DND-41 (cell line): Measurements from ENCODE around the gene IFNA10.
A peak's percentile ranks its signal among the peaks of the same experiment; 100 is the strongest.
"Not testable (repeated sequence)": the region's sequence is repeated elsewhere in the genome, so short reads cannot be mapped to it uniquely, and the experiment has no call there.

Experiments used
- ATAC-seq: fragments of 200-7000 bp; cut with Tn5 transposase; 3 replicates; pipeline ENCODE4 v1.9.1; 2021; ENCODE audit warnings: low read depth; ENCODE audit not compliant: insufficient read depth
- DNase-seq: peaks from one replicate; pipeline ENCODE4 v3.0.0-alpha.2; 2020
- H2AFZ ChIP-seq: 2 replicates; pipeline ENCODE4 v1.6.0; 2012; ENCODE audit warnings: low read depth, low read length
- H3K27ac ChIP-seq: 2 replicates; pipeline ENCODE4 v1.5.1; 2012; ENCODE audit warnings: low read length, inconsistent platforms
- H3K27me3 ChIP-seq: fragments of 200-600 bp; sonication (generic); 2 replicates; pipeline ENCODE4 v1.6.0; 2012; ENCODE audit warnings: low read length, mild to moderate bottlenecking, inconsistent platforms; ENCODE audit not compliant: insufficient read depth, poor library complexity
- H3K36me3 ChIP-seq: 2 replicates; pipeline ENCODE4 v1.5.1; 2012; ENCODE audit warnings: low read length, inconsistent platforms; ENCODE audit not compliant: insufficient read depth
- H3K4me1 ChIP-seq: 2 replicates; pipeline ENCODE4 v1.5.1; 2012; ENCODE audit warnings: mild to moderate bottlenecking, low read length; ENCODE audit not compliant: insufficient read depth
- H3K4me2 ChIP-seq: 2 replicates; pipeline ENCODE4 v1.6.0; 2012; ENCODE audit warnings: mild to moderate bottlenecking, moderate library complexity, low read length, inconsistent platforms; ENCODE audit not compliant: insufficient read depth
- H3K4me3 ChIP-seq, 2 experiments: fragments of 200-600 bp in 1 of 2; shearing (Covaris generic) in 1 of 2; 2 replicates each; pipeline ENCODE4 v1.5.1; 2012 to 2016; ENCODE audit warnings: inconsistent platforms in 2 of 2, low read length in 2 of 2, mild to moderate bottlenecking in 2 of 2, low read depth in 1 of 2, moderate library complexity in 1 of 2
- H3K79me2 ChIP-seq: 2 replicates; pipeline ENCODE4 v1.6.0; 2012; ENCODE audit warnings: low read length, inconsistent platforms; ENCODE audit not compliant: insufficient read depth
- H3K9ac ChIP-seq: 2 replicates; pipeline ENCODE4 v1.6.0; 2012; ENCODE audit warnings: low read depth, mild to moderate bottlenecking, inconsistent platforms, low read length, moderate library complexity
- H3K9me3 ChIP-seq: 2 replicates; pipeline ENCODE4 v1.5.1; 2012; ENCODE audit warnings: low read length, moderate library complexity, mild to moderate bottlenecking, inconsistent platforms; ENCODE audit not compliant: insufficient read depth, severe bottlenecking
- H4K20me1 ChIP-seq: 2 replicates; pipeline ENCODE4 v1.6.0; 2012; ENCODE audit warnings: low read length; ENCODE audit not compliant: insufficient read depth
- EZH2 ChIP-seq: IDR thresholded peaks from 3 replicates; pipeline ENCODE4 v1.6.1; 2012; ENCODE audit warnings: borderline replicate concordance, low read depth, mild to moderate bottlenecking, moderate library complexity, low read length, inconsistent platforms; ENCODE audit not compliant: severe bottlenecking
- TF ChIP-seq, protein P1 (sequence below): IDR thresholded peaks from 2 replicates; pipeline ENCODE4 v1.5.1; 2012; ENCODE audit warnings: borderline replicate concordance, low read length, moderate library complexity, mild to moderate bottlenecking; ENCODE audit not compliant: poor library complexity, severe bottlenecking; ENCODE audit errors: extremely low read depth

The IFNA10 gene

DNA sequence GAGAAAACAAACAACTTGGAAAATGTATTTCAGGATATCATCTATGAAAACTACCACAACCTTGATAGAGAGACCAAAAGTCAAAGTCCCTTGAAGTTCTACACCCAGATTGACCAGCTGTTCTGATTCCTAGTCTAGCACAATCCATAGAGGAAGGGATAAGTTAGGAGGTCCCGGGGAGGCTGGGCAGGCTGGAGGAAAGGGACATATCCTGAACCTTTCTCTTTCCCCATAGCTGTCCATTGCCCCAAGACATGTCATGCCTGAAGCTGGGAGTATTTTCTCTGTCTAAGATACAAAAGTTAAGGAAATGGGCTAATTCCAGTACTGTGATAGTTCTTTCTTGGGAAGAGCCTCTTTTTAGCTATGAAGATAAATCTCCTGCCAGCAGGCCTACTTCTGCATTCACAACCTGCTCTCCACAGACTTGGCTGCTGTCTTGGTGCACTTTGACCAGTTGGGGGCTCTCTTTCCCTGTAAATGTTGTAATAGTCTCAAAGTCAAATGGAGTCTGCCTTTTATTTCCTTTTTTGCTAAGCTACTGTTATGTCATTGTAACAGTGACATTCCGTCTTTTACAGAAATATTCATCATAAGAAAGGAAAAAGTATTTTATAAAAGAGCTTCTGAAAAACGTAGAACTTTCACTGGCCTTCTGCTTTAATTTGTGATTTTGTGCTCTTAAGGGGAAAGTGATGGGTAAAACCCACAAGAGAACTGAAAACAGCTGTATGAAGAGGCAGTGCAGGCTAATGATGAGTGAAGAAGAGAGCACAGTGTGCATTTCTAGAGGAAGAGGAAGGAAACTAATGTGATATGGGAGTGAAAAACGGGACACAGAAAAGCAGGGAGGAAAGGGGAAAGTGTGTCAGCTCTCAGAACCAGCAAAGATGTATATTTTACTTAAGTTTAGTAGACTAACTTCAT lies 23.9 kb downstream of the IFNA10 start:
- H3K36me3 ChIP-seq, H3K9me3 ChIP-seq, H3K4me2 ChIP-seq, H3K4me3 ChIP-seq, H4K20me1 ChIP-seq, H3K27me3 ChIP-seq, H3K79me2 ChIP-seq, H3K27ac ChIP-seq, H2AFZ ChIP-seq, H3K4me1 ChIP-seq, H3K9ac ChIP-seq: not testable (repeated sequence)
- TF ChIP-seq, protein P1, sequence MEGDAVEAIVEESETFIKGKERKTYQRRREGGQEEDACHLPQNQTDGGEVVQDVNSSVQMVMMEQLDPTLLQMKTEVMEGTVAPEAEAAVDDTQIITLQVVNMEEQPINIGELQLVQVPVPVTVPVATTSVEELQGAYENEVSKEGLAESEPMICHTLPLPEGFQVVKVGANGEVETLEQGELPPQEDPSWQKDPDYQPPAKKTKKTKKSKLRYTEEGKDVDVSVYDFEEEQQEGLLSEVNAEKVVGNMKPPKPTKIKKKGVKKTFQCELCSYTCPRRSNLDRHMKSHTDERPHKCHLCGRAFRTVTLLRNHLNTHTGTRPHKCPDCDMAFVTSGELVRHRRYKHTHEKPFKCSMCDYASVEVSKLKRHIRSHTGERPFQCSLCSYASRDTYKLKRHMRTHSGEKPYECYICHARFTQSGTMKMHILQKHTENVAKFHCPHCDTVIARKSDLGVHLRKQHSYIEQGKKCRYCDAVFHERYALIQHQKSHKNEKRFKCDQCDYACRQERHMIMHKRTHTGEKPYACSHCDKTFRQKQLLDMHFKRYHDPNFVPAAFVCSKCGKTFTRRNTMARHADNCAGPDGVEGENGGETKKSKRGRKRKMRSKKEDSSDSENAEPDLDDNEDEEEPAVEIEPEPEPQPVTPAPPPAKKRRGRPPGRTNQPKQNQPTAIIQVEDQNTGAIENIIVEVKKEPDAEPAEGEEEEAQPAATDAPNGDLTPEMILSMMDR: peak; percentile 68
- peak; percentile 32 for DNase-seq
- peak; percentile 91 for ATAC-seq

- H4K20me1 ChIP-seq: no peaks in the 10 kb centered on the region
- TF ChIP-seq EZH2: no peak
- TF ChIP-seq, protein P1: no peak
- H3K9ac ChIP-seq: no peak overlapping the region
- no peak overlapping the region for H3K4me3 ChIP-seq
- H2AFZ ChIP-seq: no peak overlapping the region
- H3K27me3 ChIP-seq: no peaks in the 10 kb centered on the region
- no peaks in the 10 kb centered on the region for H3K79me2 ChIP-seq
- H3K36me3 ChIP-seq: no peaks in the 10 kb centered on the region
- no peak overlapping the region for H3K4me2 ChIP-seq
- H3K4me1 ChIP-seq: no peaks in the 10 kb centered on the region
- DNase-seq: no peak
- no peaks in the 10 kb centered on the region for H3K9me3 ChIP-seq
- no peak overlapping the region for H3K27ac ChIP-seq
- ATAC-seq: no peak
These were observed 32.3 kb downstream of the IFNA10 start for GRCh38 chr9:21174671-21175070.

- TF ChIP-seq, protein P1: no peak
- TF ChIP-seq EZH2: no peak
- Histone ChIP-seq H3K36me3 (no peaks in the 10 kb centered on the region), H3K4me2 (no peak overlapping the region), H3K27me3 (no peaks in the 10 kb centered on the region), H3K9me3 (no peaks in the 10 kb centered on the region), H3K79me2 (no peaks in the 10 kb centered on the region), H3K27ac (no peak overlapping the region), H2AFZ (no peak overlapping the region), H3K9ac (no peak overlapping the region), H3K4me1 (no peaks in the 10 kb centered on the region), H4K20me1 (no peaks in the 10 kb centered on the region), H3K4me3 (no peak overlapping the region)
- no peak for DNase-seq
- ATAC-seq: no peak
These were observed 34.8 kb downstream of the IFNA10 start for GRCh38 chr9:21172156-21172555.
